ENCODE results near the gene ACP1.
A peak's percentile ranks its signal among the peaks of the same experiment; 100 is the strongest.

ACP1 gene

DNA sequence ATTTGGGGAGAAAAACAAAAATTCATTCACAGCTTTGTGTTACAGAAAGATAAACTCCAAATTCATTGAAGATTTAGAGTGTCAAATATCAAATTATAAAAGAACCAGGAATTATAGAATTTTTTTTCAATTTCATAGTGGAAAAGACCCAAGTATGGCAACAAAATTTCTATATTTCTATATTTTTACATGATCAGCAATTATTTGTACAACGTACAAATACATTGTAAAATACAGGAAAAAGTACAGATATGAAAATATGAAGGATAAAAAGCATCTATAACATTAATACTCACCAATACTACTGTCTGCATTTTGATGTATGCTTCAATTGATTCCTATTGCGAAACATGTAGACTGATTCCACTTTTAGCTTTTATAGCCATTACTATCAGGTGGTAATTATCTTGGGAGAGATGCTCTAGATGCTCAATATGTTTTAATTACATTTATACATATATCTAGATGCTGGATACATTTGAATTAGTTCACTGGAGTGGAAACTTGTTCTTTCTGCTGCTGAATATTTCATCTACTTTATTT is 4.9 kb upstream of the ACP1 start:
- H3K4me3 ChIP-seq (ENCODE audit: low read depth, low read length), result no peak overlapping the region
- DNase-seq (ENCODE audit: low read depth, low spot score), result no peak
- in situ Hi-C loops (cut with HindIII; ENCODE audit: low sequenced_read_pairs), result no loop called here
- TF ChIP-seq, protein P1, sequence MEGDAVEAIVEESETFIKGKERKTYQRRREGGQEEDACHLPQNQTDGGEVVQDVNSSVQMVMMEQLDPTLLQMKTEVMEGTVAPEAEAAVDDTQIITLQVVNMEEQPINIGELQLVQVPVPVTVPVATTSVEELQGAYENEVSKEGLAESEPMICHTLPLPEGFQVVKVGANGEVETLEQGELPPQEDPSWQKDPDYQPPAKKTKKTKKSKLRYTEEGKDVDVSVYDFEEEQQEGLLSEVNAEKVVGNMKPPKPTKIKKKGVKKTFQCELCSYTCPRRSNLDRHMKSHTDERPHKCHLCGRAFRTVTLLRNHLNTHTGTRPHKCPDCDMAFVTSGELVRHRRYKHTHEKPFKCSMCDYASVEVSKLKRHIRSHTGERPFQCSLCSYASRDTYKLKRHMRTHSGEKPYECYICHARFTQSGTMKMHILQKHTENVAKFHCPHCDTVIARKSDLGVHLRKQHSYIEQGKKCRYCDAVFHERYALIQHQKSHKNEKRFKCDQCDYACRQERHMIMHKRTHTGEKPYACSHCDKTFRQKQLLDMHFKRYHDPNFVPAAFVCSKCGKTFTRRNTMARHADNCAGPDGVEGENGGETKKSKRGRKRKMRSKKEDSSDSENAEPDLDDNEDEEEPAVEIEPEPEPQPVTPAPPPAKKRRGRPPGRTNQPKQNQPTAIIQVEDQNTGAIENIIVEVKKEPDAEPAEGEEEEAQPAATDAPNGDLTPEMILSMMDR (IDR thresholded peaks at IDR 0.05; ENCODE audit: low read depth, low read length), result no peak

DNA sequence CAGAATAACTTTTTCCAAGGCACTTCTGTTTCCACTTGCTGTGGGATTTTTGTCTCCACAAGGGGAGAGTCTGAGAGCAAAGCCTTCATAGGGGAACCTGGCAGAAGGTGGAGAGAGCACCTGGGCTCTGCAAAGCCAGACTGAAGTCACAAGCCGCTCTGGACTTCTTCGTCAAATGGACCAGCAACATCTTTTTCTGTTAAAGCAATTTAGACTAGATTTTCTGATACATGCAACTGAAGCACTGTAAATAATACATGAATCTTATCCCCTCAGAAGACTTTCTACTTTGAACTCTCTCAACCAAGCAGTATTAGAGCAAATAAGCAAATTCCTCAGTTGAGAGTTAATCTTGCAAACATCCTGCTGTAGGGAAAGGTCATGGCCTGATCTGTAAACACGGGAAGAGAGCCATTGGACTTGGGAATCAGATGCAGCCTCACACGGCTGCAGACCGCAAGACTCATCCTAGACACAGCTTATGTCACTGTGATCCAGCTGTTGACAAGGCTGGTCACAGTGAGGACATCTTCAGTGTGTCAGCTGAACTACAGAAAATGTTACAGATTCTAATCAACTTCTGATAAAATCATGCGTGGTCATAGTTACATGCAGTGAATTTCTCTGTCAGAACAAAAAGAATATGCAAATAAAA is 4.1 kb upstream of the ACP1 start:
- in situ Hi-C loops (cut with HindIII; ENCODE audit: low sequenced_read_pairs), result no loop called here
- H3K4me3 ChIP-seq (ENCODE audit: low read depth, low read length), result no peak overlapping the region
- no peak for DNase-seq (ENCODE audit: low read depth, low spot score)
- TF ChIP-seq, protein P1 (IDR thresholded peaks at IDR 0.05; ENCODE audit: low read depth, low read length), result no peak

DNA sequence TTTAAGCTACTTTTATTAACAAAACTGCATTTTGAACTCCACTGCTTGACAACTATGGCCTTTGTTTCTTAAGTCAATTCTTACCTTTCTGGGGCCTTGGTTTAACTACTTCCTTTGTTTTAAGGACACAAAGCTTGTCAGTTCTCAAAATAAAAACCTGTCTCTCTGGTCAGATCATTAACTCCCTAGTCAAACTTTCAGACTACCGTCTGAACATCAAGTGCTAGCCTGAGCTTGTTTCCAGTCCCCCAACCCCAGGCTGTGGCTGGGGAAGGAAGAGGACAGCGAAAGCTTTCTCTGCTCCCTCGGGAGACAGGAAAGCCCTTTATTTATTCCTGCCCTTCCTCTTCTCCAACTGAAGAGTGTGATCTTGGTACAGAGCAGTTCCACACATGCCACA is 2.6 kb upstream of the ACP1 start:
- no peak overlapping the region for H3K4me3 ChIP-seq (ENCODE audit: low read depth, low read length)
- in situ Hi-C loops (cut with HindIII; ENCODE audit: low sequenced_read_pairs), result no loop called here
- DNase-seq (ENCODE audit: low read depth, low spot score), result no peak
- TF ChIP-seq, protein P1 (IDR thresholded peaks at IDR 0.05; ENCODE audit: low read depth, low read length), result no peak

DNA sequence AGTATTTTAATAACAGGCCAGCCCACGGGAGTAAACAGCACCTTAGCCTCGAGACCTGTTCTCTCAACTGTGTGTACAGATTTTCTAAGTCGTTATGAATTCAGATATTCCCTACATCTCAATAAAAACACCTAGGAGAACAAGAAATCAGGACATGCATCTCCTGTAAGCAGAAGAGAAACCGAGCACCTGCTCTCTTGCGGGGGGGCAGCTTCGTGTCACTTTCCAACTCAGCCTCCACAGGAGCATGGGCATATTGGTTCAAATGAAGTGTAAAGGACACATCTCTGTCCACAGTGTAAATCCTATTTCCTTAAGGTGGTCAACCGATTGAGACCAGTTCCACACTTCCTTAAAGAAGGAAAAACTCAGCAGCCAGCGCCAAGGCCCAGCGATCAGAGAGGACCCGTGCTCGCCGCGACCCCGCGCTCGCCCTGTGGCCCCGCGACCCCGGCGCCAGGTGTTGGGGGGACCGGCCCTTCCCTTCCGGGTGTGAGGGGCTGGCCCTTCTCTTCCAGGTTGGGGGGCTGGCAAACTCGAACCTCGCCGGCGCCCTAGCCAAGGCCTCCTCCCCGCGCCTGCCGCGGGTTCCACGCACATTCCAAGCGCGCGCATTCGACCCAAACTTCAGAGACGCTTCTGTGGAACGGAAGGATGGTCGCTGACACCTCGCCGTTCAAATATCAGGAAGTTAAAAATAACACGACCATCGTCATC is 1.6 kb upstream of the ACP1 start:
- peak overlapping the region; percentile 95 for H3K4me3 ChIP-seq (ENCODE audit: low read depth, low read length)
- no peak for DNase-seq (ENCODE audit: low read depth, low spot score)
- TF ChIP-seq, protein P1 (IDR thresholded peaks at IDR 0.05; ENCODE audit: low read depth, low read length), result no peak
- in situ Hi-C loops (cut with HindIII; ENCODE audit: low sequenced_read_pairs), result no loop called here

DNA sequence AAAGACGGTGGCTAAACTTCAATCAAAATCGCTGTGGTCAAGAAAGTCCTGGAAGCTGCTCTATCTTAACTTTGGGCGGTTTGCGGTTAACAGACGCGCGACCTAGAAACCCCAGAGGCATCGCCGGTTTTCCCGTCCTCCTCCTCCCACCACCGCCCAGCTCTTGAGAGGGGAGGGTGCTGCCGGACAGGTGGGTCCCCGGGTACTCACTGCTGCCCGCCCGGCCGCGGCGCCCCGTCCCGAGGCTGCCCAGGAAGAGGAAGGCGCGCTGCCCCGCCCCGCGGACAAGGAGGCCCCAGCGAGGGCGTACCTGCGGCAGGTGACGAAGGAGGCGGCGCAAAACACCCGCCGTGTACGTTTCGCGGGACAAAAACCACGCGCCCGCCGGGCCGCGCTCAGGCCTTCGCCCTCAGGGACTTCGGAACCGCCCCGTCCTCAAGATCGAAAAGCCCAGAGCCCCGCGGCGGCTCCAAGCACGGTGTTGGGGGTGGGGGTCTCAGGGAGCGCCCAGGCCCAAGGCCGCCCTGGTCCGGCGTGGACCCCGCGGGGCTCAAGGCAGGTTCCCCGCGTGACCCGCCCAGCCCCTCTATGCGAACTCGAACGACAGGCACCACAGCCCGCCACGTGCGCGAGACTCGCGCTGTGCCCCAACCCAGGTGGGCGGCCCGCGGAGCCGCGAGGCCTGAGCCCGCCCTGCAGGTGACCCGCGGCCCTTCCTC is 814 bp upstream of the ACP1 start, which contains the start of gene SH3YL1:
Gene SH3YL1 (minus strand): TSS at position 259 of the 719 bp plus-strand sequence. CDS start 48 bp downstream, at position 211.
- no peak for DNase-seq (ENCODE audit: low read depth, low spot score)
- TF ChIP-seq, protein P1 (IDR thresholded peaks at IDR 0.05; ENCODE audit: low read depth, low read length), result no peak
- H3K4me3 ChIP-seq (ENCODE audit: low read depth, low read length), result peak within 1 kb of the TSS; percentile 95
- in situ Hi-C loops (cut with HindIII; ENCODE audit: low sequenced_read_pairs), result no loop called here

DNA sequence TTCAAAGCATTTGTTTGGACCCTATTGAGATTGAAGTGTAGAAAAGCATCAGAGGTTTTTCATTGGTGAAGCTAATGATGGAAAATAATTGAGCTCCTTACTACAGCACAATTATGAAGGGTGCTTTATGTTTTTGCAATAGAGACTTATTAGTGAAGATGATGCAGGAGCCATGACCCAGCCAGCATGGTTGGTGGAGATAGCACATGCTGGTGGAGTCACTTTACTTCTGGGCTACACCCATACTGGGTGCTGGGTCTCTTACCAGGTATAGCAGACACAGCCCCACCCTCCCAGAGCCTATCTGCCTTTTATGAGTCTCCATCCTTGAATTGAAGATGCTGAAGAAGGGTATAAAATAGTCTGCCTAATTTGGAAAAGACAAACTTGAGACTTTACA is 3.6 kb downstream of the ACP1 start:
- DNase-seq (ENCODE audit: low read depth, low spot score), result no peak
- in situ Hi-C loops (cut with HindIII; ENCODE audit: low sequenced_read_pairs), result no loop called here
- H3K4me3 ChIP-seq (ENCODE audit: low read depth, low read length), result no peak overlapping the region
- TF ChIP-seq, protein P1 (IDR thresholded peaks at IDR 0.05; ENCODE audit: low read depth, low read length), result no peak
